Activated T-cell treated with anti-CD3 and anti-CD28 coated beads for 24 hours (primary cell): ENCODE results near the gene ZNF283.
"Not testable (repeated sequence)": the region's sequence is repeated elsewhere in the genome, so short reads cannot be mapped to it uniquely, and the experiment has no call there.

Experiments
- DNase-seq: peaks from one replicate; pipeline ENCODE4 v3.0.0-alpha.2; 2020; ENCODE audit warnings: low read depth

ZNF283 gene

GRCh38 chr19:43799502-43800142 is 27.5 kb upstream of the ZNF283 start:
- no peak for DNase-seq

- no peak for DNase-seq
These were observed 24.7 kb upstream of the ZNF283 start, which contains the start of gene LYPD5 for GRCh38 chr19:43802216-43802951. TSS of gene LYPD5 (minus strand) at chr19:43802447. CDS start at chr19:43802380, 67 bp downstream.

- DNase-seq = no peak
These were observed 22.7 kb upstream of the ZNF283 start for GRCh38 chr19:43804432-43804831.

- not testable (repeated sequence) for DNase-seq
These were observed 20.7 kb upstream of the ZNF283 start for GRCh38 chr19:43806401-43806800.

DNA sequence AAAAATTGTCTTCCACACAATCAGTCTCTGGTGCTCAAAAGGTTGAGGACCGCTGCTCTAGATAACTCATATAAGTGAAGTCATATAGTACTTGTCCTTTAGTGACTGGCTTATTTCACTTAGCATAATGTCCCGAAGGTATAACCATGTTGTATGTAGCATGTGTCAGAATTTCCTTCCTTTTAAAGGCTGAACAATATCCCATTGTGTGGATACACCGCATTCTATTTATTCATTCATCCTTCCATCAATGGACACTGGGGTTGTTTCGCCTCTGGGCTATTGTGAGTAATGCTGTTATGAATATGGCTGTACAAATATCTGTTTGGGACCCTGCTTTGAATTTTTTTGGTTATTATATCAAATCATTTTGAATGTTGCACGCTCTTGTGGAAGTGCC is 20.3 kb upstream of the ZNF283 start:
- DNase-seq = no peak

DNA sequence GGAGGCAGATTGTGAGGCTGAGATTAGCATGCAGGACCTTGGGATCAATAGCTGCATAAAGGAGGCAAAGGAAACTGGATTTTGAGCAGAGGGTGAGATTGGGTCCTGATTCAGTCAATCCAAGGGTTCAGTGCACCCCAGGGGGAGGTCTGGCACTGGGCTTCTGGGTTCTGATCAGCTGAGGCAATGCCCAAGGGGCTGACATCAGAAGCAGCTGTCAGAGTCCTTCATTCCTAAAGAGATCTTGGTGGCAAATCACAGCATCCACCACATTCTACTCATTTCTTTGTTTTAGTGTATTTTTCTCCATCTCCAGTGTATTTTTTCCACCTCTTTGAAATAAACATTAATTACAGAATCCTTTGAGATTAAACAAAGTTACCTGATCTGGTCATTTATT is 19.5 kb upstream of the ZNF283 start:
- DNase-seq = no peak

DNA sequence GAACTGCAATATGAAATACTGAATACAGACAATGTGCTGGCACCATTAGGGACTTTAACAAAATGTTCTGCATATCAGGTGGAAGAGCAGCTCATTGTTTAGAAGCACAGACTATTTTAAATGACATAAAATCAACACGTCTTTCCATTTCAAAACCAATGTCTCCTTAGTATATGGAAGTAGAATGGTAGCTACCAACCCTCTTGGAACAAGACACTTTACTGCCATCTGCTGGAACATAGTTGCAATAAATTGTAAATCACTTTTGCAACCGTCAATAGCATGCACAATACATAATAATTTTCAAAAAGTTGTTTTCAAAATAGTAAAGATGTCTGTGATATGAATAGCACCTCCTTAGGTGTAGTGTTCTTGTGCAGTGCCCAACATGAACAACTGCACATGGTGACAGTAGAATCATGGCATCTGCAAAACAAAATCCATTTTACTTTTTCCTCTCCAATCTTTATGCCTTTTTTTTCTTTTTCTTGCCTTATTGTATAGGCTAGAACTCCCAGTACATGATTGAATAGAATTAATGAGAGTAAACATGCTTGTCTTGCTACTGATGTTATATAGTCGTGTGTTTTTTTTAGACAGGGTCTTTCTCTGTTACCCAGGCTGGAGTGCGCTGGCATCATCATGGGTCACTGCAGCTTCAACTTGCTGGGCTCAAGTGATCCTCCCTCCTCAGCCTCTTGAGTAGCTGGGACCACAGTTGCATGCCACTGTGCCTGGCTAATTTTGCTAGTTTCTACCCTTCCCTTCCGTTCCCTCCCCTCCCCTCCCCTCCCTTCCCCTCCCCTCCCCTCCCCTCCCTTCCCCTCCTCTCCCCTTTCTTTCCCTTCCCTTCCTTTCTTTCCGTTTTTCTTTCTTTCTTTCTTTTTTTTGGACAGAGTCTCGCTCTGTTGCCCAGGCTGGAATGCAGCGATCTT is 17.1 kb upstream of the ZNF283 start:
- no peak for DNase-seq

DNA sequence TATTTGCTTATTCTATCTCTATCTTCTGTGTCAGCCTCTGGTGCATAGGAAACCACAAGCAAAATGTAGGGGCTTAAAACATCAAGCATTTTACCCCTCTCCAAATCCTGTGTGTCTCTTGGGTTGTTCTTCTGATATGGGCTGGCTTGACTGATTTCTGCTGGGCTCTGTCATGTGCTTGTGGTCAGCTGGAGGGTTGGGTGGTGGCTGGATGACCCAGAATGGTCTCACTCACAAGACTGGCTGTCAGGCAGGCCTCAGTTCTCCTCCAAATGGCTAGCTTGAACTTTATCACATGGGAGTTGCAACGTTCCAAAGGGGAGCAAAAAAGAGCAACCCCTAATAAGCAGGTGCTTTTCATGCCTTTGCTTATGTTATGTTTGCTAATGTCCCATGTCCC is 15.3 kb upstream of the ZNF283 start:
- DNase-seq = no peak

DNA sequence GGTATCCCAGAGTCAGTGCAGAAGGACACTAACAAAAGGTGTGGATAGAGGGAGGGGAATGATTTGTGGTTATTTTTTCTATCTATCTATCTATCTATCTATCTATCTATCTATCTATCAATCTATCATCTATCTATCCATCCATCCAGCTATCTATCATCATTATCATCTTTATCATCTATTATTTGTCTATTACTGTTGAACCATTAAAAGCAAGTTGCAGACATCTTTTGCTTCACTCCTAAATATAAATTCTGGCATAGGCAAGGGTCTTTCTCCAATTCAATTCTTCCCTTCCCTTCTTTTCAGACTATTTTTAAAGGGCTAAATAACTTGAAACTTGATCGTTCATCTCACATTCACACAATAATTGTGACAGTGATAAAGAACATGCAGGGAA is 14.9 kb upstream of the ZNF283 start:
- DNase-seq = no peak

- no peak for DNase-seq
These were observed 14.4 kb upstream of the ZNF283 start for GRCh38 chr19:43812688-43813087.

DNA sequence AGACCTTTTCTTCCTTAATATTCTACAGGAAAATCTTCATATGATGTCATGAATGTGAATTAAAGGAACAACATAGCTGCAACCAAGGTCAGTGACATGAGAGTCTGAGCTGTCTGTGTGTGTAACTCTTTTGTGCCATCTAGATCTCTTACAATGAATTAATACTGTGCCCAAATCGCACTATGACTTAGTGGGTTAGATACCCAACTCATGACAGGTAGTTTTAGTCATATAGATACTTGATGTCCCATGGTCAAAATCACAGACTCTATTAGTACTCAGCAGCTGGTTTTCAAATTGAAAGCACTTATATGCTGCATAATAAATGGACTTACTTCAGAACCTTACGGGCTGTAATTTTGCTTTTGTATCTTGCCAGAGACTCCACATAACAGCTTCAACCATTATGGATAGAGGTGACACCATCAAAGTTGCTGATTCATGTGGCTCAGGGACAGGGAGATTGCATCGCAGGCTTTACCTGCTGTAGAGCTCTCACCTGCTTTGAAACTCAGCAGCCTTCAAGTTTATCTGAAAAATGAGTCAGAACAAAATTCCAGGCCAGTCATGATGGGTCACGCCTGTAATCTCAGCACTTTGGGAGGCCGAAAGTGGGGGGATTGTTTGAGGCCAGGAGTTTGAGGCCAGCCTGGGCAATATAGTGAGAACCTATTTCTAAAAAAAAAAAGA is 12.3 kb upstream of the ZNF283 start:
- DNase-seq = no peak

DNA sequence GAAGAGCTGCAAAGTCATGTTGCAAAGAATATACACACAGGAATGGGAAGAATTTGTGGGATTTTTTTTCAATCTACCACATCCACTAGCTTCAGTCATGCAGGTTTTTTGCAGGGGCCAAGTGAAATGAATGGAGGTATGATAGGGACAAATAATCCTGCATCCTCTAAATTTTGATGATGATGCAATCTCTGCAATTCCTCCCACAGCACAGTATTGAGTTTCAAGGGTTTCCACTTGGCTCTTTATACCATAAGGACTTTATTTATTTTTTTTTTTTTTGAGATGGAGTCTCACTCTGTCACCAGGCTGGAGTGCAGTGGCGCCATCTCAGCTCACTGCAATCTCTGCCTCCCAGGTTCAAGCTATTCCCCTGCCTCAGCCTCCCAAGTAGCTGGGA is 9.7 kb upstream of the ZNF283 start:
- DNase-seq = not testable (repeated sequence)

GRCh38 chr19:43818500-43818899 is 8.6 kb upstream of the ZNF283 start:
- DNase-seq = no peak

DNA sequence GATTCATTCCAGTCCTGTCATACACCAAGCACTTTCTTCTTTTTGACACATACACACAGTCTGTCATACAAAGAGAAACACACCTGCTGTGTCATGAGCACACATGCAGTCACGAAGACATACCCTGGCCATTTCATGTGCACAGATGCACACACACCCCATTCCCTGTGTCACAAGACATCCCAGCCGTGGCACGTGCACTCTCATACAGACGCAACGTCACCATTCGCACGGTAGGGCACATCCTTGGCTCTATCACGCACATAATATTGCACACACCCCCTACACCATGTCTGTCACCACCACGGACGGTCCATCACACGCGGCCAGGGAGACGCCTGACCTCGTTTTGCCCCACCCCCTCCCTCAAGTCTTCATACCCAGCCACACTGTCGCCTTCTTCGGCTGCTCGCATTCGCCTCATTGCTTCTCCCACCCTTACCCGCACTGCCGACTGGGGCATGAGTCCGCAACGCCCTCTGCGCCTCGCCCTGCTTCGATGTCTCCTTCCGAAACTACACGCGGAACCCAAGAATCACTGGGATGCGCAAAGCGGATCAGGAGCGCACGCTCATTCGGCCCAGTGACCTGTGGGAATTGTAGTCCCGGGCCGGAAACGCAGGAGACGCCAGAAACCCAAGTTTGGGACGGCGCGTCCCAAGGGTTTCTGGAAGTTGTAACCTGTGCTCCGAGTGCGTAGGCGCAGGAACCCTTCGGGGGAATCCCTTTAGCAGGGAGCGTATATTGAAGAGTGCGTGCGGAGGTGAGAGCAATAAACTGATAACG is 6.8 kb upstream of the ZNF283 start:
- peak; percentile 26 for DNase-seq

DNA sequence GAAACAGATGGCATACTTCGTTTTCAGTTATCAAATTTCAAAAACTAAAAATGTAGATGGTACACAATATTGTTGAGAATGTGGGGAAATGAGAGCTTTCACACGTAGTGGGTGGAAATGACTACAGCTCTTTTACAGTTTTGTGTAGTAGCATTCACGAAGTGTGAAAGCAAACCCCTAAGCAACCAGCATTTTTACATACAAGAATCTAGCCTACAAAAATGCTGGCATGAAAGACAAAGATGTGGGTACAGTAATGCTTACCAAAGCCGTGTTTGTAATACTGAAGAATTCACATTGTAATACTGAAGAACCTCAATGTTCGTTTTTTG is 6.3 kb upstream of the ZNF283 start:
- no peak for DNase-seq

- not testable (repeated sequence) for DNase-seq
These were observed 3.3 kb upstream of the ZNF283 start for GRCh38 chr19:43823856-43824255.

- DNase-seq = not testable (repeated sequence)
These were observed 2.5 kb upstream of the ZNF283 start for GRCh38 chr19:43824572-43824971.

DNA sequence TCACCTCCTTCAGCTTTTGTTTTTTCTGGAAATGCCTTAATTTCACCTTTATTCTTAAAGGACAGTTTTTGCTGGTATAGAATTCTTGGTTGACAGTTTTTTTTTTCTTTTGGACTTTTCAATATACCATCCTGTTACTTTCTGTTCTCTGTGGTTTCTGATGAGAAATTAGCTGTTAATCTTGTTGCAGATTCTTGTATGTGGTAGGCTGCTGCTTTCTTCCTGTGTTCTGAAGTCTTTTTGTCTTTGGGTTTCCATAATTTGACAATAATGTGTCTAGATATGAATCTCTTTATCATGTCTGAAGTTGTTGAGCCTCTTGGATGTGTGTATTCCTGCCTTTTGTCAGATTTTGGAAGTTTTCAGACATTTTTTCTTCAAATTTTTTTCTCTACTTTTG is 12.0 kb downstream of the ZNF283 start:
- no peak for DNase-seq

- no peak for DNase-seq
These were observed 14.9 kb downstream of the ZNF283 start for GRCh38 chr19:43842007-43842406.

- DNase-seq = no peak
These were observed 20.1 kb downstream of the ZNF283 start for GRCh38 chr19:43847246-43847645.

GRCh38 chr19:43847884-43848283 is 20.8 kb downstream of the ZNF283 start:
- DNase-seq = no peak
